ENCODE data around the gene ZC3H18.

ZC3H18 gene

GRCh38 chr16:88582912-88583575 is 12.8 kb downstream of the ZC3H18 start:
- H3K4me3 ChIP-seq (ENCODE audit: low read depth, low read length): no peak overlapping the region
- TF ChIP-seq, protein P1, sequence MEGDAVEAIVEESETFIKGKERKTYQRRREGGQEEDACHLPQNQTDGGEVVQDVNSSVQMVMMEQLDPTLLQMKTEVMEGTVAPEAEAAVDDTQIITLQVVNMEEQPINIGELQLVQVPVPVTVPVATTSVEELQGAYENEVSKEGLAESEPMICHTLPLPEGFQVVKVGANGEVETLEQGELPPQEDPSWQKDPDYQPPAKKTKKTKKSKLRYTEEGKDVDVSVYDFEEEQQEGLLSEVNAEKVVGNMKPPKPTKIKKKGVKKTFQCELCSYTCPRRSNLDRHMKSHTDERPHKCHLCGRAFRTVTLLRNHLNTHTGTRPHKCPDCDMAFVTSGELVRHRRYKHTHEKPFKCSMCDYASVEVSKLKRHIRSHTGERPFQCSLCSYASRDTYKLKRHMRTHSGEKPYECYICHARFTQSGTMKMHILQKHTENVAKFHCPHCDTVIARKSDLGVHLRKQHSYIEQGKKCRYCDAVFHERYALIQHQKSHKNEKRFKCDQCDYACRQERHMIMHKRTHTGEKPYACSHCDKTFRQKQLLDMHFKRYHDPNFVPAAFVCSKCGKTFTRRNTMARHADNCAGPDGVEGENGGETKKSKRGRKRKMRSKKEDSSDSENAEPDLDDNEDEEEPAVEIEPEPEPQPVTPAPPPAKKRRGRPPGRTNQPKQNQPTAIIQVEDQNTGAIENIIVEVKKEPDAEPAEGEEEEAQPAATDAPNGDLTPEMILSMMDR (IDR thresholded peaks at IDR 0.05; ENCODE audit: borderline replicate concordance, insufficient read depth, low read depth, low read length): no peak

DNA sequence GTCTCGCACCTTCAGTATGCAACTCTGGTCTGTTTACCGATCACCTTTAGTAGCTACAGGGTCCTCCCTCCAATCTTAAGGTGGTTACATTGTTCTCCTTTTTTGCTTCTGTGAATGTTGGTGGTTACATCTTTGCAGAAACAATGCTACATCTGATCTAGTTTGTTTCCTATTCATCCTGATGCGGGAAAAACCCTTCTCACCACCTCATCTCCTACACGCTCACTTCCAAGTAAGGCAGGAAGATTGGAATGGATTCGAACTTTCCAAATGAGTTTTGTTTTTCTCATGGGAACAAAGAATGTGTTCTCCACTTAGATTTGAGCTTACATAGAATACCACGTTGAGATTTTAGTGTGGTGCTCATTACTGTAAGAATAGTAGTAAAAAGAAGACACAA is 14.5 kb downstream of the ZC3H18 start:
- TF ChIP-seq, protein P1 (IDR thresholded peaks at IDR 0.05; ENCODE audit: borderline replicate concordance, insufficient read depth, low read depth, low read length): no peak
- H3K4me3 ChIP-seq (ENCODE audit: low read depth, low read length): no peak overlapping the region

DNA sequence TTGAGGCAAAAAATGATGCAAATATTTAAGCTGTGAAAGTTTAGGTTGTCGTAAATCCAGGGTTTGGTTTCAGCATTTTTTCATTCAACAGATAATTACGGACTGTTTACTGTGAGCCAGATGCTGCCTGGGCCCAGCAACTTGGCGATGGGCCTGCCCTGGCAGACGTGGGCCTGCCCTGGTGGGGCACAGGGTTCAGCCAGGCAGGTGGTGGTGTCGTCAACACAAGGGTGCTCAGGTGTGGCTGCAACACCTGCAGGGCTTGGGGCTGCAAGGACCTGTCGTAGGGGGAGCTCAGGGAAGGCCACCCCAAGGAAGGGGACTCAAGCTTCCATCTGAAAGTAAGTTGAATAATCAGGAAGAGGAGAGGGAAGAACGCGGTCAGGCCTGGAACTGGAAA is 15.1 kb downstream of the ZC3H18 start:
- H3K4me3 ChIP-seq (ENCODE audit: low read depth, low read length): no peak overlapping the region
- TF ChIP-seq, protein P1 (IDR thresholded peaks at IDR 0.05; ENCODE audit: borderline replicate concordance, insufficient read depth, low read depth, low read length): no peak

DNA sequence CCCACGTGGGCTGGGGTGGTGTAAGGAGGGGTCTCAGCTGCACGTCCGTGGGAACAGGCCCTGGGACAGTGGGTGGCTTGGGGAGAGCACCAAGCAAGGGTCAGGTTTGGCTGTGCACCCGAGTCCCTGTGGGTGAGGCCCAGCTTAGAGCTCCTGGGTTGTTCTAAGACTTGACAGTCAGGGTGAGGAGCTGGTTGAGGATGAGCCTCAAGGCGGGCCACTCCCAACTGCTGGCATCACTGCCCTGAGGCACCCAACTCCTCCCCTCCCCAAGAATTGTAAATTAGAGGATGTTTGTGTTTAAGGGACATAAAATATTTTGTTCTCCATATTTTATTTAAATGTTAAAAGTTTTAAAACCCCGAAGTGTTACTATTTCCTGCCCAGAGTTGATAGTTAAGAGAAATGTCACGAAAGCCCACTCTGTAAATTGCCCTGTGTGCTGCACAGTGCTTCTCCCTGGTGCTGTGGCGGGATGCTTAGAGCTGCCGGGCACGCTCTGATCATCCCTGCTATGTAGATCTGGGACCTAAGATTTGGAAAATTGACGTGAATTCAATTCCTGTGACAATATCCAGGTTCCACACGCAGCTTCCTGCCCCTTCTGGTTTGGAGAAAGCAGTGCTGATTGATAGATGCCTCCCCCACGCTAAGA is 15.9 kb downstream of the ZC3H18 start:
- H3K4me3 ChIP-seq (ENCODE audit: low read depth, low read length): no peak overlapping the region
- TF ChIP-seq, protein P1 (IDR thresholded peaks at IDR 0.05; ENCODE audit: borderline replicate concordance, insufficient read depth, low read depth, low read length): no peak

DNA sequence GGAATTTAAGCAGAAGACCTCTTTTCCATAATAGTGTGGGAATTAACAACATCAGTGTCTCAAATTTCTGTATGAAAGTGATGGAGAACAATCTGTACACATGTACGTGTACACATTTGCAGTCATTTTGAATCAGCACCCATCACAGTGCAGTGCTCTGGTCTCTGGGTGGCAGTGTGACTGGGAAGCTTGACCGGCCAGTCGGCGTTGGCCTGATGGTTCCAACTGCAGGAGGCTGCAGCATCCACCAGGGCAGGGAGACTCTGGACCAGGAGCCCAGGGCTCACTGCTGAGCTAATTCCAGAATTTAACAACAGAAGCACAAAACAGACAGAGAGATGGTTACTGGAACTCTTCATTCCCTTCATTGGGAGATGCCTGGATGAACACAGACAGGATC is 17.9 kb downstream of the ZC3H18 start:
- H3K4me3 ChIP-seq (ENCODE audit: low read depth, low read length): no peak overlapping the region
- TF ChIP-seq, protein P1 (IDR thresholded peaks at IDR 0.05; ENCODE audit: borderline replicate concordance, insufficient read depth, low read depth, low read length): no peak

DNA sequence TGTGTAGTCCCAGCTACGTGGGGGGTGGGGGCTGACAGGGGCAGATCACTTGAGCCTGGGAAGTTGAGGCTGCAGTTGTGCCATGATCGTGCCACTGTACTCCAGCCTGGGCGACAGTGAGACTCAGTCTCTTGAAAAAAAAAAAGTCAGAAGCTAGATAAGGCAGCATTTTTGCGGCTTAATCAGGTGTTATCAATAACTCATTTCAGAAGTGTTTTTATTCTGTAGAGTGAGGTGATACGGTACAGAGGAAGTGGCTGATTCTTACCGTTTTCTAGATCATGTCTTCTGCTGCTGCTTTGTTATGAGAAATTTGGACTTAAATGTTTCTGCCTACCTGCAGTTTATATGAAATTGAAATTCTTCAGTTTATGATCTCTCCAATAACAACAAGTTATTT is 18.6 kb downstream of the ZC3H18 start:
- TF ChIP-seq, protein P1 (IDR thresholded peaks at IDR 0.05; ENCODE audit: borderline replicate concordance, insufficient read depth, low read depth, low read length): no peak

GRCh38 chr16:88589441-88589840 is 19.2 kb downstream of the ZC3H18 start:
- H3K4me3 ChIP-seq (ENCODE audit: low read depth, low read length): no peak overlapping the region
- TF ChIP-seq, protein P1 (IDR thresholded peaks at IDR 0.05; ENCODE audit: borderline replicate concordance, insufficient read depth, low read depth, low read length): no peak

More for the DNA sequence above, 18.6 kb downstream of the ZC3H18 start:
- H3K4me3 ChIP-seq (ENCODE audit: low read depth, low read length): no peak overlapping the region
